AG09309 (cell line): ENCODE data around the gene CHRD.

Experiments used
- DNase-seq: peaks from one replicate; pipeline ENCODE4 v3.0.0-alpha.2; 2010; ENCODE audit warnings: low read depth
- H3K4me3 ChIP-seq: 2 replicates; pipeline ENCODE4 v1.5.1; 2011; ENCODE audit warnings: mild to moderate bottlenecking, low read depth, low read length, moderate library complexity; ENCODE audit not compliant: control insufficient read depth
- CTCF ChIP-seq: IDR thresholded peaks from 2 replicates; pipeline ENCODE4 v1.5.1; 2011; ENCODE audit warnings: mild to moderate bottlenecking, low read depth, low read length, inconsistent platforms; ENCODE audit not compliant: insufficient read depth, control insufficient read depth; ENCODE audit errors: missing control alignments

Gene CHRD

GRCh38 chr3:184341925-184342324 is 37.9 kb upstream of the CHRD start:
- no peak overlapping the region for H3K4me3 ChIP-seq
- no peak for TF ChIP-seq CTCF
- no peak for DNase-seq

- no peak for DNase-seq
- H3K4me3 ChIP-seq: no peak overlapping the region
- no peak for TF ChIP-seq CTCF
Measured at GRCh38 chr3:184343200-184343876, 36.5 kb upstream of the CHRD start.

- DNase-seq: no peak
- TF ChIP-seq CTCF: no peak
- H3K4me3 ChIP-seq: no peak overlapping the region
Measured at GRCh38 chr3:184344579-184345316, 35.1 kb upstream of the CHRD start.

GRCh38 chr3:184345317-184346144 is 34.3 kb upstream of the CHRD start:
- peak; percentile 54 for TF ChIP-seq CTCF
- H3K4me3 ChIP-seq: no peak overlapping the region
- no peak for DNase-seq

- no peak overlapping the region for H3K4me3 ChIP-seq
- no peak for DNase-seq
- TF ChIP-seq CTCF: no peak
Measured at GRCh38 chr3:184346480-184347190, 33.2 kb upstream of the CHRD start.
